ENCODE measurements around the gene CCDC97.
"Not testable (repeated sequence)": the region's sequence is repeated elsewhere in the genome, so short reads cannot be mapped to it uniquely, and the experiment has no call there.

Gene CCDC97

GRCh38 chr19:41339936-41340335 lies 30.0 kb downstream of the CCDC97 start:
- DNase-seq, result peak; percentile 94

- DNase-seq, result no peak
Observed at GRCh38 chr19:41341669-41342490, 31.9 kb downstream of the CCDC97 start.

- DNase-seq, result no peak
Observed at GRCh38 chr19:41344162-41344561, 34.2 kb downstream of the CCDC97 start.

- not testable (repeated sequence) for DNase-seq
Observed at GRCh38 chr19:41346916-41347315, 36.9 kb downstream of the CCDC97 start.

- DNase-seq, result peak; percentile 49
Observed at GRCh38 chr19:41350735-41351338, 40.9 kb downstream of the CCDC97 start.

- peak; percentile 61 for DNase-seq
Observed at GRCh38 chr19:41351339-41352245, 41.6 kb downstream of the CCDC97 start.

- no peak for DNase-seq
Observed at GRCh38 chr19:41352279-41352608, 42.3 kb downstream of the CCDC97 start.

- DNase-seq, result peak; percentile 52
Observed at GRCh38 chr19:41352609-41353465, 42.9 kb downstream of the CCDC97 start.

GRCh38 chr19:41353466-41354342 lies 43.7 kb downstream of the CCDC97 start, which contains the start of gene TGFB1:
TSS of gene TGFB1 (minus strand) at chr19:41353922. CDS start at chr19:41353044, 878 bp downstream.
- DNase-seq, result peak; percentile 91

- DNase-seq, result no peak
Observed at GRCh38 chr19:41354343-41354953, 44.5 kb downstream of the CCDC97 start.

- DNase-seq, result no peak
Observed at GRCh38 chr19:41355035-41355434, 45.1 kb downstream of the CCDC97 start.

GRCh38 chr19:41355802-41356201 lies 45.8 kb downstream of the CCDC97 start:
- no peak for DNase-seq

GRCh38 chr19:41356984-41357739 lies 47.2 kb downstream of the CCDC97 start:
- no peak for DNase-seq

GRCh38 chr19:41357746-41358145 lies 47.8 kb downstream of the CCDC97 start:
- no peak for DNase-seq

GRCh38 chr19:41359741-41360140 lies 49.8 kb downstream of the CCDC97 start:
- no peak for DNase-seq

GRCh38 chr19:41362143-41362847 lies 52.3 kb downstream of the CCDC97 start:
- DNase-seq, result no peak

- DNase-seq, result no peak
Observed at GRCh38 chr19:41363371-41363752, 53.4 kb downstream of the CCDC97 start.

GRCh38 chr19:41363753-41364523 lies 54.0 kb downstream of the CCDC97 start, which contains the start of gene B9D2:
TSS of gene B9D2 (minus strand) at chr19:41364149. CDS start at chr19:41363519, 630 bp downstream.
- DNase-seq, result peak; percentile 98
